Caco-2 (cell line): ENCODE results near the gene TPRG1L. TPM values are rescaled to one million over a fixed set of nuclear protein-coding genes. Genes with fewer than 3 reads are reported as not detected.

ENCODE experiments used
- BruUV-seq: library from RNA; stranded (reverse); fragments of 400-500 nt; replicated peaks from 2 replicates; lab custom pipeline; 2021; lab: Mats Ljungman, UMichigan
- CTCF ChIA-PET: fragments of 300-600 bp; sonication (Branson Sonifier 250); formaldehyde crosslinking; loops from one replicate; lab custom pipeline; 2022; ENCODE audit warnings: antibody characterized with exemption; lab: Charles Lee
- POLR2A ChIA-PET: fragments of 300-600 bp; sonication (Branson Sonifier 250); formaldehyde crosslinking; loops from one replicate; lab custom pipeline; 2022; ENCODE audit warnings: antibody characterized with exemption; lab: Charles Lee
- DNase-seq, 2 experiments: peaks; one replicate each; pipeline versions ENCODE4 v3.0.0 to v3.0.0-alpha.2; 2020 to 2022
- H3K27me3 ChIP-seq: replicated peaks from 2 replicates; pipeline ENCODE4 v1.6.0; 2011; ENCODE audit warnings: low read length; ENCODE audit not compliant: control insufficient read depth, insufficient read depth
- H3K36me3 ChIP-seq: 2 replicates; pipeline ENCODE4 v1.5.1; 2011; ENCODE audit warnings: low read length; ENCODE audit not compliant: control insufficient read depth, insufficient read depth
- H3K4me1 ChIP-seq: fragments of 250-450 bp; sonication (Bioruptor Pico); 2 replicates; pipeline ENCODE4 v1.5.1; 2020; ENCODE audit warnings: mild to moderate bottlenecking
- H3K4me3 ChIP-seq: 2 replicates; pipeline ENCODE4 v1.5.1; 2011; ENCODE audit warnings: low read depth, mild to moderate bottlenecking, control low read depth, low read length
- H3K9me3 ChIP-seq: fragments of 250-450 bp; sonication (Bioruptor Pico); 2 replicates; pipeline ENCODE4 v1.5.1; 2020; ENCODE audit warnings: mild to moderate bottlenecking, moderate library complexity
- H3K27ac Mint-ChIP-seq: one replicate; pipeline ENCODE4 v1.8.0; 2022; ENCODE audit warnings: mixed read lengths; ENCODE audit not compliant: unreplicated experiment
- H3K27me3 Mint-ChIP-seq: one replicate; pipeline ENCODE4 v1.8.0; 2022; ENCODE audit warnings: mixed read lengths; ENCODE audit not compliant: insufficient read depth, unreplicated experiment
- H3K36me3 Mint-ChIP-seq: one replicate; pipeline ENCODE4 v1.8.0; 2022; ENCODE audit warnings: mild to moderate bottlenecking, mixed read lengths; ENCODE audit not compliant: insufficient read depth, unreplicated experiment
- H3K4me1 Mint-ChIP-seq: one replicate; pipeline ENCODE4 v1.8.0; 2022; ENCODE audit warnings: low read depth, mixed read lengths; ENCODE audit not compliant: unreplicated experiment
- H3K4me3 Mint-ChIP-seq: one replicate; pipeline ENCODE4 v1.8.0; 2022; ENCODE audit warnings: mild to moderate bottlenecking, moderate library complexity, mixed read lengths; ENCODE audit not compliant: unreplicated experiment
- H3K9me3 Mint-ChIP-seq: one replicate; pipeline ENCODE4 v1.8.0; 2022; ENCODE audit warnings: mixed read lengths; ENCODE audit not compliant: unreplicated experiment
- CTCF ChIP-seq, 2 experiments: fragments of 200-600 bp in 1 of 2; IDR thresholded peaks; 1 replicate in 1 of 2; 2 replicates in 1 of 2; pipeline versions ENCODE4 v1.5.1 to v1.8.0; 2011 to 2022; ENCODE audit warnings: antibody characterized with exemption in 1 of 2, control low read depth in 1 of 2, inconsistent platforms in 1 of 2, low read depth in 1 of 2, low read length in 1 of 2, mild to moderate bottlenecking in 1 of 2, moderate library complexity in 1 of 2; ENCODE audit not compliant: insufficient read depth in 1 of 2, severe bottlenecking in 1 of 2, unreplicated experiment in 1 of 2
- intact Hi-C: fragments of 100-400 bp; cut with micrococcal nuclease; formaldehyde crosslinking; loops from one replicate; pipeline ENCODE4 v1.10.0; 2022; ENCODE audit not compliant: unreplicated experiment
- total RNA-seq: library from RNA; stranded (reverse); gene quantifications from 2 replicates; pipeline ENCODE4 v1.2.3, GENCODE V29; 2022

The TPRG1L gene
- total RNA-seq, 1 experiment from 2014 or later, result 43.9 TPM

- H3K4me1 ChIP-seq, result no peaks in the 10 kb centered on the region
- intact Hi-C loops, result no loop called here
- DNase-seq, result no peak
- Mint-ChIP-seq H3K9me3 (no peaks in the 10 kb centered on the region), H3K36me3 (no peaks in the 10 kb centered on the region), H3K27ac (no peak overlapping the region), H3K4me1 (no peaks in the 10 kb centered on the region), H3K27me3 (no peaks in the 10 kb centered on the region), H3K4me3 (no peak overlapping the region)
- no TSS peak for BruUV-seq
- ChIA-PET POLR2A (no interaction called here), CTCF (no interaction called here)
- no peak overlapping the region for H3K4me3 ChIP-seq
- no peaks in the 10 kb centered on the region for H3K36me3 ChIP-seq
- no peaks in the 10 kb centered on the region for H3K27me3 ChIP-seq
- H3K9me3 ChIP-seq, result no peaks in the 10 kb centered on the region; the same call in 1 of the 2 replicates
- TF ChIP-seq CTCF (IDR thresholded peaks at IDR 0.05; ENCODE audit: insufficient read depth in 1 of 2, low read depth in 1 of 2, low read length in 1 of 2, severe bottlenecking in 1 of 2, unreplicated experiment in 1 of 2), result no peak
These were observed 19.6 kb upstream of the TPRG1L start for GRCh38 chr1:3604997-3605823.

- Histone ChIP-seq H3K27me3 (no peaks in the 10 kb centered on the region), H3K9me3 (no peaks in the 10 kb centered on the region; the same call in 1 of the 2 replicates), H3K4me3 (no peak overlapping the region), H3K4me1 (peaks cover 4% of the 10 kb centered on the region), H3K36me3 (no peaks in the 10 kb centered on the region)
- TF ChIP-seq CTCF (IDR thresholded peaks at IDR 0.05; ENCODE audit: insufficient read depth in 1 of 2, low read depth in 1 of 2, low read length in 1 of 2, severe bottlenecking in 1 of 2, unreplicated experiment in 1 of 2), result no peak
- Mint-ChIP-seq H3K4me3 (no peak overlapping the region), H3K36me3 (no peaks in the 10 kb centered on the region), H3K4me1 (no peaks in the 10 kb centered on the region), H3K9me3 (no peaks in the 10 kb centered on the region), H3K27ac (no peak overlapping the region), H3K27me3 (no peaks in the 10 kb centered on the region)
- no TSS peak for BruUV-seq
- CTCF ChIA-PET, result interaction anchor here (0.7 to 1.1 kb wide), 3 partner anchors 12 to 20 kb away, joined by 3 read pairs; no protein-coding TSS in a partner anchor
- POLR2A ChIA-PET, result no interaction called here
- intact Hi-C loops, result no loop called here
- no peak for DNase-seq
These were observed 17.8 kb upstream of the TPRG1L start for GRCh38 chr1:3606779-3607702.

- POLR2A ChIA-PET, result no interaction called here
- no peaks in the 10 kb centered on the region for H3K4me1 Mint-ChIP-seq
- TF ChIP-seq CTCF (IDR thresholded peaks at IDR 0.05; ENCODE audit: insufficient read depth in 1 of 2, low read depth in 1 of 2, low read length in 1 of 2, severe bottlenecking in 1 of 2, unreplicated experiment in 1 of 2), result no peak
- H3K36me3 ChIP-seq, result no peaks in the 10 kb centered on the region
- H3K27me3 ChIP-seq, result no peaks in the 10 kb centered on the region
- no TSS peak for BruUV-seq
- no peak overlapping the region for H3K4me3 Mint-ChIP-seq
- CTCF ChIA-PET, result no interaction called here
- no peak overlapping the region for H3K27ac Mint-ChIP-seq
- intact Hi-C loops, result no loop called here
- no peaks in the 10 kb centered on the region; the same call in 1 of the 2 replicates for H3K9me3 ChIP-seq
- DNase-seq, result no peak
- no peaks in the 10 kb centered on the region for H3K36me3 Mint-ChIP-seq
- no peaks in the 10 kb centered on the region for H3K27me3 Mint-ChIP-seq
- H3K4me1 ChIP-seq, result peaks cover 11% of the 10 kb centered on the region
- H3K9me3 Mint-ChIP-seq, result no peaks in the 10 kb centered on the region
- no peak overlapping the region for H3K4me3 ChIP-seq
These were observed 17.1 kb upstream of the TPRG1L start for GRCh38 chr1:3607703-3608065.
